Activated T-helper 9 cell treated with anti-CD3 and anti-CD28 coated beads, Interleukin-2, amount 50 U/mL, for 16 hours (primary cell): Measurements from ENCODE around the gene RGL1.

ENCODE experiments used
- DNase-seq: peaks from one replicate; pipeline ENCODE4 v3.0.0-alpha.2; 2020; ENCODE audit warnings: low read depth

The RGL1 gene

GRCh38 chr1:183958958-183959357, 154.0 kb downstream of the RGL1 start:
- no peak for DNase-seq

- DNase-seq: no peak
Measured at GRCh38 chr1:183961132-183961531, 156.2 kb downstream of the RGL1 start.

- DNase-seq: no peak
Measured at GRCh38 chr1:183962903-183963302, 158.0 kb downstream of the RGL1 start.

- no peak for DNase-seq
Measured at GRCh38 chr1:183965726-183966125, 160.8 kb downstream of the RGL1 start.

- no peak for DNase-seq
Measured at GRCh38 chr1:183966487-183966886, 161.6 kb downstream of the RGL1 start.

GRCh38 chr1:183967914-183968313, 163.0 kb downstream of the RGL1 start:
- DNase-seq: no peak

- no peak for DNase-seq
Measured at GRCh38 chr1:183968386-183968785, 163.5 kb downstream of the RGL1 start.

- no peak for DNase-seq
Measured at GRCh38 chr1:183970516-183971300, 165.8 kb downstream of the RGL1 start.

- DNase-seq: no peak
Measured at GRCh38 chr1:183975651-183976050, 170.7 kb downstream of the RGL1 start.

- no peak for DNase-seq
Measured at GRCh38 chr1:183977717-183978116, 172.8 kb downstream of the RGL1 start.
